Measurements from ENCODE around the gene CPSF7. TPM values are rescaled to one million over a fixed set of nuclear protein-coding genes. Genes with fewer than 3 reads are reported as not detected.

CPSF7 gene
- total RNA-seq, 1 experiment from 2014 or later = 51.1 TPM

DNA sequence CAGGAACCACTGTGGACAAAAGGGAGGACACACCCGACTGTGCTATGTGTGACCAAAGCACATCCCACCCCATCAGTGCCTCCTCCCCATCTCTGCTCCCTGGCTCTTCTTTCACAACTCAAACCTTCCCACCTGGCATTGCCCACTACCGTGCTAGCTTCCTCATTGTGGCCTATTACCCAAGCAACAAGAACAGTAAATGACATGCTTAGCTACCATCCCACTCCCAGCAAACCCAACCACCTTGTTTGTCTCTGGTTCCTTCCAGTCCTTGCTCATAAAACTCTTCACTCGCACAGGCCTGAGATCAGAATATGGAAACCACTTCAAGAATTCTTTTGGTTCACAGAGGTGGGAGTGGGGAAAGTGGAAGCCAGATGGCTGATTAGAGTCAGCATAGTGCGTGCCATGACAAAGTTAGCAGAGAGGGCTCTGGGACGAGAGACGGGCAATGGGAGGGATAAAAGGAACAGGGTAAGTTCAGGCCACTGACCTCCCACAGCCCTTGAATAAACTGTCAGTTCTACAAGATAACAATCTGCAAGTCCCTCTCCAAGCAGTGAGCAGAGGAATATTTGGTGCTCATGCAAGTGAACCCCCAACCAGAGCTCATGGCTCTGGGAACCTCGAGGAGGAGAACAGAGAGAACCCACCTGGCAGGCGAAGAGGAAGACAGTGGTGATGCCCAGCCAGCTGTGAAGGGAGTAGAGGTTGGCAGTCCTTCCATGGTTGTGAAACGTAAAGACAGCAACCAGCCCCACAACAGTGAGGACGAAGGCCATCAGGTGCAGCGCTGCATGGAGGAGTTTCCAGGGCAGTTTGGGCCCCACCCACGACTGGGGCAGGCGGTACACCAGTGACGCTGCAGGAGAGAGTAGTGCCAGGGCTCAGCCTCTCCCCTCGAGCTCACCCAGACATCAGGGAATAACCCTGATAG lies 76.4 kb downstream of the CPSF7 start:
- Histone ChIP-seq H3K9ac (ENCODE audit: low read length) (no peak overlapping the region), H3K27ac (ENCODE audit: low read length) (no peak overlapping the region), H3K9me2 (replicated peaks; ENCODE audit: low read length) (no peaks in the 10 kb centered on the region), H3K36me3 (ENCODE audit: low read depth, low read length) (peaks cover 11% of the 10 kb centered on the region; the same call in 1 of the 2 replicates), H3K9me3 (ENCODE audit: low read length) (no peaks in the 10 kb centered on the region), H2AFZ (ENCODE audit: low read length) (no peak overlapping the region), H3K4me2 (ENCODE audit: low read length) (no peak overlapping the region), H3K27me3 (ENCODE audit: low read length) (no peaks in the 10 kb centered on the region), H3K4me1 (ENCODE audit: insufficient read depth, low read length) (no peaks in the 10 kb centered on the region), H3F3A (ENCODE audit: low read length, unreplicated experiment) (no peaks in the 10 kb centered on the region), H3K79me2 (ENCODE audit: low read length) (no peaks in the 10 kb centered on the region), H3K4me3 (ENCODE audit: low read length) (no peak overlapping the region), H4K20me1 (ENCODE audit: low read length) (no peaks in the 10 kb centered on the region)
- TF ChIP-seq CTCF (conservative IDR thresholded peaks at IDR 0.05; ENCODE audit: low read depth, low read length) = no peak
- TF ChIP-seq EZH2 (IDR thresholded peaks at IDR 0.05; ENCODE audit: low read length, unreplicated experiment) = no peak
- no peak for TF ChIP-seq EZH2phosphoT487 (IDR thresholded peaks at IDR 0.05; ENCODE audit: borderline replicate concordance, low read length)
- ATAC-seq (no peak; the same call in 1 of the 2 replicates), DNase-seq (no peak)
- BruUV-seq (replicated peaks) = no TSS peak
- intact Hi-C loops (cut with micrococcal nuclease) = no loop called here
- ChIA-PET POLR2A (ENCODE audit: unreplicated experiment) (no interaction called here), CTCF (no interaction called here)

Other genes with a start within 250 kb of the CPSF7 start
- not detected in 2 replicates for gene PGA3, start 226.5 kb downstream of the CPSF7 start, total RNA-seq (2014; rRNA removed)
- gene PGA4, start 207.6 kb downstream of the CPSF7 start, total RNA-seq (2014; rRNA removed) = not detected in 2 replicates
- gene PGA5, start 188.8 kb downstream of the CPSF7 start, total RNA-seq (2014; rRNA removed) = not detected in 2 replicates
- 0.15 and 0.35 TPM in 2 replicates for gene VWCE, start 134.7 kb downstream of the CPSF7 start, total RNA-seq (2014; rRNA removed)
- gene DDB1, start 96.9 kb downstream of the CPSF7 start, total RNA-seq (2014; rRNA removed) = 450 and 451 TPM in 2 replicates
- gene TKFC, start 96.7 kb downstream of the CPSF7 start, total RNA-seq (2014; rRNA removed) = 56.9 and 88.5 TPM in 2 replicates
- 51.2 and 58.2 TPM in 2 replicates for gene CYB561A3, start 68.1 kb downstream of the CPSF7 start, total RNA-seq (2014; rRNA removed)
- gene TMEM138, start 67.6 kb downstream of the CPSF7 start, total RNA-seq (2014; rRNA removed) = 39.8 and 40.7 TPM in 2 replicates
- 19.3 and 23.2 TPM in 2 replicates for gene TMEM216, start 37.4 kb downstream of the CPSF7 start, total RNA-seq (2014; rRNA removed)
- 54.3 and 90.4 TPM in 2 replicates for gene SDHAF2, start 149 bp upstream of the CPSF7 start, total RNA-seq (2014; rRNA removed)
- 0.55 TPM in 1 of 2 replicates, not detected in the other for gene LRRC10B, start 78.8 kb upstream of the CPSF7 start, total RNA-seq (2014; rRNA removed)
- 21.5 and 23.2 TPM in 2 replicates for gene SYT7, start 151.1 kb upstream of the CPSF7 start, total RNA-seq (2014; rRNA removed)